Hepatocyte (in vitro differentiated cells): ENCODE results near the gene KAT2B. TPM values are rescaled to one million over a fixed set of nuclear protein-coding genes. Genes with fewer than 3 reads are reported as not detected.

Source experiments
- DNase-seq: peaks from one replicate; pipeline ENCODE4 v3.0.0-alpha.2; 2016; ENCODE audit warnings: low spot score
- H2AFZ ChIP-seq: fragments of 200-600 bp; sonication (generic); 2 replicates; pipeline ENCODE4 v1.6.0; 2016; ENCODE audit warnings: antibody characterized with exemption, mild to moderate bottlenecking
- H3K27ac ChIP-seq: fragments of 200-600 bp; sonication (generic); 2 replicates; pipeline ENCODE4 v1.5.1; 2016; ENCODE audit warnings: mild to moderate bottlenecking
- H3K27me3 ChIP-seq: fragments of 200-600 bp; sonication (generic); 2 replicates; pipeline ENCODE4 v1.6.1; 2016
- H3K36me3 ChIP-seq: fragments of 200-600 bp; sonication (generic); replicated peaks from 2 replicates; pipeline ENCODE4 v1.5.1; 2016; ENCODE audit warnings: low read depth; ENCODE audit not compliant: insufficient read depth
- H3K4me1 ChIP-seq: fragments of 200-600 bp; sonication (generic); 2 replicates; pipeline ENCODE4 v1.5.1; 2016; ENCODE audit warnings: mild to moderate bottlenecking, moderate library complexity; ENCODE audit not compliant: insufficient read depth
- H3K4me2 ChIP-seq: fragments of 200-600 bp; sonication (generic); 2 replicates; pipeline ENCODE4 v1.6.0; 2016
- H3K4me3 ChIP-seq: fragments of 200-600 bp; sonication (generic); 2 replicates; pipeline ENCODE4 v1.5.1; 2016; ENCODE audit warnings: mild to moderate bottlenecking
- H3K79me2 ChIP-seq: fragments of 200-600 bp; sonication (generic); 2 replicates; pipeline ENCODE4 v1.6.0; 2017; ENCODE audit warnings: mild to moderate bottlenecking
- H3K9me2 ChIP-seq: fragments of 200-600 bp; sonication (generic); replicated peaks from 2 replicates; pipeline ENCODE4 v1.6.0; 2017; ENCODE audit warnings: mild to moderate bottlenecking; ENCODE audit not compliant: insufficient read depth
- H3K9me3 ChIP-seq: fragments of 200-600 bp; sonication (generic); 2 replicates; pipeline ENCODE4 v1.5.1; 2016; ENCODE audit warnings: low read depth, mild to moderate bottlenecking
- H4K20me1 ChIP-seq: fragments of 200-600 bp; sonication (generic); 2 replicates; pipeline ENCODE4 v1.6.0; 2016; ENCODE audit warnings: mild to moderate bottlenecking; ENCODE audit not compliant: insufficient read depth, poor library complexity, severe bottlenecking
- EZH2 ChIP-seq: fragments of 200-600 bp; sonication (generic); IDR thresholded peaks from 2 replicates; pipeline ENCODE4 v1.6.1; 2016; ENCODE audit warnings: antibody characterized with exemption, mild to moderate bottlenecking, borderline replicate concordance
- EZH2phosphoT487 ChIP-seq: fragments of 200-600 bp; sonication (generic); IDR thresholded peaks from one replicate; pipeline ENCODE4 v1.6.1; 2018; ENCODE audit warnings: antibody characterized with exemption, mild to moderate bottlenecking, low read depth, moderate library complexity; ENCODE audit not compliant: unreplicated experiment, severe bottlenecking
- WGBS: methylation state at CpG from one replicate; pipeline ENCODE4 v1.1.6; 2016; ENCODE audit warnings: low lambda C conversion rate; ENCODE audit errors: missing lambda C conversion rate; 5-methylcytosine and 5-hydroxymethylcytosine counted together
- polyA plus RNA-seq: library from polyadenylated mRNA; unstranded; fragments of >200 nt; fragmentation: Nextera tagmentation; extraction: Ambion mirVana; gene quantifications from 2 replicates; pipeline ENCODE4 v1.2.1, GENCODE V29; 2016
- total RNA-seq: library from RNA; depleted of rRNA; stranded (reverse); fragments of >200 nt; gene quantifications from 2 replicates; pipeline ENCODE4 v1.2.3, GENCODE V29; 2014
- TF ChIP-seq, protein P1 (sequence below): fragments of 200-600 bp; sonication (generic); IDR thresholded peaks from 2 replicates; pipeline ENCODE4 v1.5.1; 2016; ENCODE audit warnings: antibody characterized with exemption, mild to moderate bottlenecking; ENCODE audit not compliant: poor library complexity

Gene KAT2B
- total and polyA plus RNA-seq, 2 experiments from 2014 or later = 11.7 to 13.3 TPM

DNA sequence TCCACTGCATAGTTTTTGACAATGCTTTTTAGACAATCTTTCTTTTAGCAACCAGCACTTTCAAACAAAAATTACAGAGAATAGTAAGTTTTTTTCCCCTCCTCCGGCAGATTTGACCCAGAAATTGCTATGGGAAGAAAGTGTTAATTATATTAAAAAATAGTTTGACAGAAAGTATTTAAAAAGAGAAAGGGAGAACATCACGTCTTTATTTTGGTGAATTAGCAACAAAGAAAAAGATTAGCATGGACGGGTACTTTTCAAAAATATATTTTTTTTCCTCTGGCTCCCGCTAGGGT lies 831 bp upstream of the KAT2B start:
- peaks cover 6% of the 10 kb centered on the region for H4K20me1 ChIP-seq
- no peaks in the 10 kb centered on the region for H3K9me2 ChIP-seq
- peak overlapping the region; percentile 86 for H3K4me2 ChIP-seq
- peak overlapping the region; percentile 71 for H2AFZ ChIP-seq
- H3K27me3 ChIP-seq = no peaks in the 10 kb centered on the region
- peaks cover 28% of the 10 kb centered on the region for H3K4me1 ChIP-seq
- DNase-seq = no peak
- H3K79me2 ChIP-seq = peaks cover 26% of the 10 kb centered on the region
- H3K27ac ChIP-seq = peak overlapping the region; percentile 92
- TF ChIP-seq, protein P1, sequence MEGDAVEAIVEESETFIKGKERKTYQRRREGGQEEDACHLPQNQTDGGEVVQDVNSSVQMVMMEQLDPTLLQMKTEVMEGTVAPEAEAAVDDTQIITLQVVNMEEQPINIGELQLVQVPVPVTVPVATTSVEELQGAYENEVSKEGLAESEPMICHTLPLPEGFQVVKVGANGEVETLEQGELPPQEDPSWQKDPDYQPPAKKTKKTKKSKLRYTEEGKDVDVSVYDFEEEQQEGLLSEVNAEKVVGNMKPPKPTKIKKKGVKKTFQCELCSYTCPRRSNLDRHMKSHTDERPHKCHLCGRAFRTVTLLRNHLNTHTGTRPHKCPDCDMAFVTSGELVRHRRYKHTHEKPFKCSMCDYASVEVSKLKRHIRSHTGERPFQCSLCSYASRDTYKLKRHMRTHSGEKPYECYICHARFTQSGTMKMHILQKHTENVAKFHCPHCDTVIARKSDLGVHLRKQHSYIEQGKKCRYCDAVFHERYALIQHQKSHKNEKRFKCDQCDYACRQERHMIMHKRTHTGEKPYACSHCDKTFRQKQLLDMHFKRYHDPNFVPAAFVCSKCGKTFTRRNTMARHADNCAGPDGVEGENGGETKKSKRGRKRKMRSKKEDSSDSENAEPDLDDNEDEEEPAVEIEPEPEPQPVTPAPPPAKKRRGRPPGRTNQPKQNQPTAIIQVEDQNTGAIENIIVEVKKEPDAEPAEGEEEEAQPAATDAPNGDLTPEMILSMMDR = no peak
- TF ChIP-seq EZH2 (no peak), EZH2phosphoT487 (no peak)
- 9% methylated on average over 4 of the region's 4 CpGs for WGBS
- no peaks in the 10 kb centered on the region for H3K9me3 ChIP-seq
- peak overlapping the region; percentile 99 for H3K4me3 ChIP-seq
- H3K36me3 ChIP-seq = no peaks in the 10 kb centered on the region

DNA sequence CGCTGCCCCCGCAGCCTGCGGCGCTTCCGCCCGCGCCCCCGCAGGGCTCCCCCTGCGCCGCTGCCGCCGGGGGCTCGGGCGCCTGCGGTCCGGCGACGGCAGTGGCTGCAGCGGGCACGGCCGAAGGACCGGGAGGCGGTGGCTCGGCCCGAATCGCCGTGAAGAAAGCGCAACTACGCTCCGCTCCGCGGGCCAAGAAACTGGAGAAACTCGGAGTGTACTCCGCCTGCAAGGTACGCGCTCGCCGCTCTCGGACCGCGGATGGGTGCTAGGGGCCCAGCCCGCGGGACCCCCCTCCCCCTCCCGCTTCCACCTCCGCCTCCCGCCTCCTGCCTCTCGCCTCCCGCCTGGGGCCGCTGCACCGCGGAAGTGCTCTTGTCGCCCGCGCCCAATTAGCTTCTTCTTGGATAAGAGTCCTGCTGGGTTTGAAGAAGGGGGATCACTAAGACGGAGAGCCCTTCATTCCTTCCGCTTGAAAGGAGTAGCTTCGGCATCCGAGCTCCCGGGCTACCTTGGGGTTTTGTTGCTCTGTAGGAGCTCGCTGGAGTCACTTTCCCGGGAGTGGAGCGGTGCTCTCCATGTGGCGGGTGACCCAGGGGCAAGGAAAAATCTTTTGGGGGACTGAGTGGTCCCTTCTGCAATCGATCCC lies 426 bp downstream of the KAT2B start:
- Histone ChIP-seq H3K9me3 (no peaks in the 10 kb centered on the region), H2AFZ (peak overlapping the region; percentile 49), H3K27ac (peak overlapping the region; percentile 92), H3K79me2 (peaks cover 39% of the 10 kb centered on the region), H3K4me1 (peaks cover 28% of the 10 kb centered on the region), H3K9me2 (no peaks in the 10 kb centered on the region), H3K27me3 (no peaks in the 10 kb centered on the region), H3K36me3 (no peaks in the 10 kb centered on the region), H3K4me2 (peak overlapping the region; percentile 91), H3K4me3 (peak overlapping the region; percentile 58), H4K20me1 (peaks cover 6% of the 10 kb centered on the region)
- no peak for TF ChIP-seq EZH2phosphoT487
- TF ChIP-seq, protein P1 = peak; percentile 26
- DNase-seq = peak; percentile 90
- under 1% methylated on average over 10 of the region's 64 CpGs for WGBS

DNA sequence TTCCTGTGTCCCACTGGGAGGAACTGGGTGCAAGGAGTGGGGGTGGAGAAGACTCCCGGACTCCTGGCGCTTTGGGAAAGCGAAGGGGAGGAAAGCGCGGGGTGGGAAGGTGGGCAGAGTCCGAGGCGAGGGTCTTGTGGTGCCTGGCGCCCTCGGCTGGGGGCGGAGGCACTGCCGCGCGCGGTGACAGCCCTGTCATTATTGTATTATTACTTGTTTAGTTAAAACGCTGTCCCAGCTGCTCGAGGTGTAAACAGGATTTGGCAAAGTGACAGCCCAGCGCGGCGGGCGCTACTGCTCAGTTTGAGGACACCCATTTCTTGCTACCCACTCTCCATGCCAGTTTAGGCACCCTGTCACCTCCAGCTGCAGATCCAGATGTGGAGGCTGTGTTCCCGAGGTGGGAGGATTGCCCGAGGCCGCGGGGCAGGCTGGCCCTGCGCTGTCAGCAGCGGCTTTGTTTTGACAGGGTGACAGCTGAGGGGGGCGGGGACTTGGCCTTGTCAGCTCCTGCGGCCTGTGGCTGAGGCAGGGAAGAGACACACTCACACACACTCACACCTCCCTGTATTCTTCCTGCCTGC lies 1.0 kb downstream of the KAT2B start:
- peaks cover 45% of the 10 kb centered on the region for H3K79me2 ChIP-seq
- H3K4me1 ChIP-seq = peaks cover 28% of the 10 kb centered on the region
- H3K27me3 ChIP-seq = no peaks in the 10 kb centered on the region
- H3K27ac ChIP-seq = peak overlapping the region; percentile 92
- no peaks in the 10 kb centered on the region for H3K36me3 ChIP-seq
- peak overlapping the region; percentile 91 for H3K4me2 ChIP-seq
- under 1% methylated on average over 28 of the region's 28 CpGs for WGBS
- H3K9me3 ChIP-seq = no peaks in the 10 kb centered on the region
- peaks cover 6% of the 10 kb centered on the region for H4K20me1 ChIP-seq
- no peak for TF ChIP-seq EZH2
- TF ChIP-seq, protein P1 = no peak
- TF ChIP-seq EZH2phosphoT487 = no peak
- H3K9me2 ChIP-seq = no peaks in the 10 kb centered on the region
- H2AFZ ChIP-seq = peak overlapping the region; percentile 49
- peak overlapping the region; percentile 58 for H3K4me3 ChIP-seq
- DNase-seq = peak; percentile 87
